HG03565 (cell line): Measurements from ENCODE around the gene CDKL4.
"Not testable (repeated sequence)": the region's sequence is repeated elsewhere in the genome, so short reads cannot be mapped to it uniquely, and the experiment has no call there.

Experiments
- ATAC-seq: cut with Tn5 transposase; IDR thresholded peaks from one replicate; pipeline ENCODE4 v1.9.1; 2021; ENCODE audit warnings: mild to moderate bottlenecking, moderate library complexity; ENCODE audit not compliant: unreplicated experiment

Gene CDKL4

DNA sequence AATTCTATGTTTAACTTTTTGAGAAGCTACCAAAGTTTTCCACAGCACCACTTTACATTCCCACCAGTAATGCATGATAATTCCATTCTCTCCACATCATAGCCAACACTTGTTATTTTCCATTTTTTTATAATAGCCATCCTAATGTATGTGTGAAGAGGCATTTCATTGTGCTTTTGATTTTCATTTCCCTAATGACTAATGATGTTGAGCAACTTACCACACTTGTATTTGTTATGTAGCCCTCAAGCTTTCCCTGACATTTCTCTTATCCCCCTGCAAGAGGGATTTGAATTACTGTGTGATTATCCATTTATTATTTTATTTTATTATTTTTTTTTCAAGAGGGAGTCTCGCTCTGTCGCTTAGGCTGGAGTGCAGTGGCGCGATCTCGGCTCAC lies 99.4 kb downstream of the CDKL4 start:
- no peak for ATAC-seq

DNA sequence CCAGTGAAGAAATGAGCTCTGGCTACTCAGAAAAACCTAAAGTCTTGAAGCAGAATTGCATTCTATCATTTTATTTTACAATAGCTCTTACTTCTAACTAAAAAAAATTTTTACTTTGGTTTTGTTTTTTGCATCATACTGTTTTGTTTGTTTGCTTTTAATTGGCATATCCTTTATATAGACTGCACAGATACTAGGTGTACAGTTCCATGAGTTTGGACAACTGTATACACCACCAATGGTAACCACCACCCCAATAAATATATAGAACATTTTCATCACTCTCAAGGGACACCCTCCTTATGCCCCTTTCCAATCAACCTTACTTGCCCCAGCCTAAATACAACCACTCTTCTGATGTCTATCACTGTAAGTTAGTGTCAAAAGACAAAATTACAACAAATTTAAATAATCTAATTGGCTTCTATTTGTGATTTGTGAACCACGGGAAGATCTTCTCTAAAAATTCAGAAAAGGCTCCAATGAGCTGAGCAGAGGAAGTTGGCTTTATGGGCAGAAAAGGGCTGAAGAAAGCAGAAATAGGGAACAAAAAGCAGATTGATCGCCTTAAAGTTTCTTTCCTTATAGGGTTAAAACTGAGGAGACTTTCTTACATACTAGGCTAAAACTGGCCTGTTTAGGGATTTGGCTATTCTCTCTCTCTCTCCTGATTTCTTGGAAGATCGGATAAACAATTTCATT lies 100.7 kb downstream of the CDKL4 start:
- ATAC-seq: no peak

DNA sequence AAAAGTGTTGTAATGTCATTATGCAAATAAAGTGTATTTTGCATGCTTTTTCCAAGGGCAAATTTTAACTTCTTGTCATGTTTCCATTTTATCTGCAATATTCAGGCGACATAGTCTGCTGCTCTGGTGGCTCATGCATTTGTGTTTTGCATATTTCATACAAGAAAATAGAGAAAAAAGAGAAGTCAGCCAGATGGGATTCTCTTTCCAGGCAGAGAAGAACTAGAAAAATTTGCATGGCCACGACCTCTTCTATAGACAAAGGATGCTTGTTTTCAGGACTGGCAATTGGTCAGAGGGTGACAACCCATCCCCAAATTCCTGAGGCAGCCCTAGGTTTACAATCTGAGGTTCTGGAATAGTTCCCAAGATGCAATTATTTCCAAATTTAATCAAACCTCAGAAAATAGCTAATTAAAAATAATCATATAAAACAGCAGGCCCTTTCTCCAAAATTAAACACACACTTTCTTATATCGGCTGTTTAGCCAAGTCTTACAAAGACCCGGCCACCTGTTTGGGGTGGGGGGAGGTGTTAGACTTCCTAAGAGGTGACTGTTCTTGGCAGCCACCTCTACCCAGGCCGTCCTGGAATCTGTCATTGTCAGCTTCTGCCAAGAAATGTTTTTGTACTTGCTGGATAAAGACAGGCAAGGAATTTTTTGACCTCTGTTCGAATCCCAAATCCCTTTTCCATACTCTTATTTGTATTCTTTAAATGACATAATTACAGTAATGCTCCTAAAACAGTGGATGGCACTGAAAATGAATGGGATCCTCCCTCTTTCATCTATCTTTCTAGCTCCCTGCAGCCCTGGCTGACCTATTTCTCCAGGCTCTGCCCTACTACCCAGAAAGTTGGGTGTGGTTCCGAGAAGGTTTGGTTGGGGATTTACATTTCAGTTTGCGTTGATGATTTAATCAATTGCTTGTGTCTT lies 102.2 kb downstream of the CDKL4 start:
- no peak for ATAC-seq

DNA sequence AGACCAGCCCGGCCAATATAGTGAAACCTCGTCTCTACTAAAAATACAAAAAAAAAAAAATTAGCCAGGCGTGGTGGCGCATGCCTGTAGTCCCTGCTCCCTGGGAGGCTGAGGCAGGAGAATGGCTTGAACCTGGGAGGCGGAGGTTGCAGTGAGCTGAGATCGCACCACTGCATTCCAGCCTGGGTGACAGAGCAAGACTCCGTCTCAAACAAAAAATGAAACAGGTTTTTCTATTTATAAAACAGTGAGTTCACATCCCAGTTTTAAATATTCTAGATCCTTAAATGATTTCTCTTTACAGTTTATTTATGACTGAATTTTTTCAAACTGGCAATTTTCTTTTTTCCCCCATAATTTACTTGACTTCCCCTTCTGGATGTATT lies 102.8 kb downstream of the CDKL4 start:
- ATAC-seq: not testable (repeated sequence)

DNA sequence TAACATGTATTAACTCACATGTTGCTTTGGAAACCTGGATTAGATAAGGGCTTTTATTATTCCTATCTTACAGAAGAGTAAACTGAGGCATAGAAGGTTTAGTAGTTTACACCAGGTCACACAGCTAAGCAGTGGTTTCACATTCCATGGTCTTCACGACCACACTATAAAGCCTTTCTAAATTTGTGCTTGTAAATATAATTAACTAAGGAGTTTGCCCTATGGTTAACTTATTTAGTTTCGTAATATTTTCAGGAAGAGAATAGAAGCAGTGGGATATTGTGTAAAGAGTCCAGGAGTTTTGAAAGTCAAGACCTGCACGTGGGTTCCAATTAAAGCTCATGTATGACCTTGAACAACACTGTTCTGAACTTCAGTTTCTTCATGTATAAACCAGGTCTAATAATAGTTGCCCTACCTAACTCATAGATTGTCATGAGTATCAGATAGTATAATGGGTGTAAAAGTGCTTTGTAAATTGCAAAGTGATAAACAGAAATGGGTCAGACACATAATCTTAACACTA lies 103.4 kb downstream of the CDKL4 start:
- ATAC-seq: no peak

DNA sequence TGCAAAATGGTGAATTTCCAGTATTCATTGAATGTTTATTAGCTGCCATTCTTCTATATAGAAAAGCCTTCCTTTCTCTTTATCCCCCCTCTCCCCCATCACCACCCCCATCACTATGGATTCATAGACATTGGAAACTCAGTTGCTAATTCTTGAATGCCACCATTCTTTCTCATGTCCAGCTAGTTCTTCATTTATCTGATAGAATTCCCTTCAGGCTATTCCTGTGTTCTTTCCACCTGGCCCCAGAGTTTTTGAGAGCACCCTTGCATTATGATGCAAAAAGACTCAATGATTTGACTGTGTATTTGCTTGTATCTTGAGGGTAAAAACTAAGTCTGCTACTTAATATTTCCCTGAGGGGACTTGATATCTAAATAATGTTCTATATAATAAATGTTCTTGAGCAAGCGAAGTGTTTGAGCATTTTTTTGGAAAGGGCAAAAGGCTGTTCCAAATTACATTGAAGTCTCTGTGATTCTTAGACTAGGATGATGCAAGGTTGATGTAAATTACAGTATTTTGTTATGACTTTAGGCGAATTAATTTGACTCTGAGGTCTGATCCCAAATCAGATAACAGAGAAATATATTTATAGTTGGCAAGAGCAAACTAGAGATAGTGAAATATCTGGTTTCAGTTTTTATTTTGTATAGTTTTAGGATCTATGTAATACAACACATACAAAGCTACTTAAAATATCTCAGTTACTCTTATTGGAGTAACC lies 104.1 kb downstream of the CDKL4 start:
- ATAC-seq: no peak

DNA sequence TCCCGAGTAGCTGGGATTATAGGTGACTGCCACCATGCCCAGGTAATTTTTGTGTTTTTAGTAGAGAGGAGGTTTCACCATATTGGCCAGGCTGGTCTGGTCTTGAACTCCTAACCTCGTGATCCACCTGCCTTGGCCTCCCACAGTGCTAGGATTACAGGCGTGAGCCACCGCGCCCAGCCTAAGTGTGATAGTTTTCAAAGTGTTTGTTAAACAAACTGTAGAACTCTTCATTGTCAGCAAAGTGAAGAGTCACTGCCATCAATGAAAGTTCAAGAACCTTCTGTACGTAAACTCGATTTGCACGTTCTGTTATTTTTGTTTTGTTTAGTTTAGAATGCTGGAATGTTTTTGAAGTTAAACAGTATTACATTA lies 104.9 kb downstream of the CDKL4 start:
- no peak for ATAC-seq

DNA sequence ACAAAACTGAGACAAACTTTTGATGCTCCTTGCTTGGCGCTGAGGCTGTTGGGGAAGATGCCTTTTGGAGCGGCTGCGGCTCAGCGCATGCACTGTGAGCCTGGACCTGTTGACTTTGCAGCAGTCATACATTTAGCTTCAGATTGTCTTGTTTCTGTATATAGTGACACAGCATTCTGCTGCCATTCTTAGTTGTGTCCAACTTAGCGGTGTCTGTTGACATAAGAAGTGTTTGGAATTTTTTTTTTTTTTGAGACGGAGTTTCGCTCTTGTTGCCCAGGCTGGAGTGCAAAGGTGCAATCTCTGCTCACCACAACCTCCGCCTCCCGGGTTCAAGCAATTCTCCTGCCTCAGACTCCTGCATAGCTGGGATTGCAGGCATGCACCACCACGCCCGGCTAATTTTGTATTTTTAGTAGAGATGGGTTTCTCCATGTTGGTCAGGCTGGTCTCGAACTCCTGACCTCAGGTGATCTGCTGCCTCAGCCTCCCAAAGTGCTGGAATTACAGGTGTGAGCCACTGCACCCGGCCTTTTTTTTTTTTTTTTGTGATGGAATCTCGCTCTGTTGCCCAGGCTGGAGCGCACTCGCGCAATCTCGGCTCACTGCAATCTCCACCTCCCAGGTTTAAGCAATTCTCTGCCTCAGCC lies 105.5 kb downstream of the CDKL4 start:
- ATAC-seq: not testable (repeated sequence)

DNA sequence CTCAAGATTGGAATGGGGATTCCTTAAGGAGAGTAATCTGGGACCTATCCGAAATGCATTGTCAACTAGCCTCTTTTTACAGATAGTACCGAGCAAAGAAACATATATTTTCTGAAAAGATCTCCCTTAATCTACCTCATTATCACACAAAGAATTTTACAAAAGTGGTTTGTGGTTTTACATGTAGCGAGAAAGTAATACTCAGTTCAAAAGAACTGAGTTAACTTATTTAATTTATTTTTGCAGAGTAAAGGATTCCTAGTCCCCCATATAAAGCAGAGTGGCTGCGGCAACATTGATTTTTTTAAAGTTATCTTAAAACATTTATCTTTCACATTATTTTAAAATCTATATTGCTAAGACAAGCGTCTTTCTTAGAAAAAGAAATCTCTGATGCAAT lies 107.0 kb downstream of the CDKL4 start:
- ATAC-seq: no peak

DNA sequence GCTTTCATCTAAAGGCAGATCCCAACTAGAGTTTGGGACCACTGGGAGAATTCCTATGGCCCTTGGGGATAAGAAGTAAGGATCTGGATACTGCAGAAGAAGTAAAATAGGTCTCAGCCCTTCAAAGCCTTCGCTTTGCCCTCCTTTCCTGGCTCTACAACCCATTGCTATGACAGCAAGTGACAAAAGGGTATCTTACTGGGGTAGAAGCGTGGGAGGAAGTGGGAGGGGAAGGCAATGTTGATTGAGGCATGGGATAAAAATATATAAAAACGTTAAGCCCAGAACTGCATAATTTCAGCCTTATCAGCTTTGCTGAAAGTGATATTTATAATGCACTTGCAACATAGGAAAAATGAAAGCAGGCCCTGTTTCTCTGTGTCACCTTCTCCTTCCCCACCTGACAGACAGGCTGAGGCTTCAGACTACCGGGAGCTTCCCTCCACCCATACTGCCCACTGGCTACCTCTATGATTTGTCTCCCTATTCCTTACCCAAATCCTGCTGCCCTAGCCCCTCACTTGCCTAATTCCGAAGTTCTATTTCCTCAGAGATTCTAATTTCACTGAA lies 108.0 kb downstream of the CDKL4 start:
- no peak for ATAC-seq

DNA sequence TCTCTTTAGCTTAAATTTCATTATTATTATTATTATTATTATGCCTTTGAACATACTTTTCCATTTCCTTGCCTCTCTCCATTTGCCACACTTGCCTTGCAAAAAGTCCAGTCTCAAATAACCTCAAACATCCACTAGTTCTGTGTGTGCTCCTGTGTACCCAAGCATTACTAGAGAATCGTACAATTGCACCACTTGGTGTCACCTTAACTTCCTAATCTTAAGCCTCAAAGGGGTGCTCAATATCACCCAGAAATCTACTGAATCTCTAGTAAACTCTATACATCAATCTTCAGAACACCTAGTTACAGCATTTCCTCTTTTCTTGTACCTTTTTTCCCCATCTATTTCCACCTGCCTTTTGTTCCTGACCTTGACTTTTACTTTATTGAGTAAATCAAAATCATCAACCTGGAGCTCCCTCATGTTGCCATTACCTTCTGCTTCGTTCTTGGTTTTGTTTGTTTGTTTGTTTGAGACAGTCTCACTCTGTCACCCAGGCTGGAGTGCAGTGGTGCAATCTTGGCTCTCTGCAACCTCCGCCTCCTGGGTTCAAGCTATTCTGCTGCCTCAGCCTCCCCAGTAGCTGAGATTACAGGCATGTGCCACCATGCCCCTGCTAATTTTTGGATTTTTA lies 110.4 kb downstream of the CDKL4 start:
- ATAC-seq: no peak

DNA sequence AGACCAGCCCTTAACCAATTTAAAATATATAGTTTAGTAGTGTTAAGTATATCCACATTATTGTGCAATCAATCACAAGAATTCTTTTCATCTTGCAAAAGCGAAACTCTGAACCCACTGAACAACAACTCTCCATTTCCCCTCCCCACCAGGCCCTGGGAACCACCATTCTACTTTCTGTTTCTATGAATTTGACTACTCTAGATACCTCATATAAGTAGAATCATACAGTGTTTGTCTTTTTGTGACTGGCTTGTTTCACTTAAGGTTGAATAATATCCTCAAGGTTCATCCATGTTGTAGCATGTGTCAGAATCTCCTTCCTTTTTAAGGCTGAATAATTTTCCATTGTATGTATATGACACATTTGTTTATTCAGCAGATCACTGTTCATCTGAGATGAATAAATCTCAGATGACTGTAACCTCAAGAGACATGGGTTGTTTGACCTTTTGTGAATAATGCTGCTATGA lies 114.8 kb downstream of the CDKL4 start:
- ATAC-seq: peak; percentile 47

DNA sequence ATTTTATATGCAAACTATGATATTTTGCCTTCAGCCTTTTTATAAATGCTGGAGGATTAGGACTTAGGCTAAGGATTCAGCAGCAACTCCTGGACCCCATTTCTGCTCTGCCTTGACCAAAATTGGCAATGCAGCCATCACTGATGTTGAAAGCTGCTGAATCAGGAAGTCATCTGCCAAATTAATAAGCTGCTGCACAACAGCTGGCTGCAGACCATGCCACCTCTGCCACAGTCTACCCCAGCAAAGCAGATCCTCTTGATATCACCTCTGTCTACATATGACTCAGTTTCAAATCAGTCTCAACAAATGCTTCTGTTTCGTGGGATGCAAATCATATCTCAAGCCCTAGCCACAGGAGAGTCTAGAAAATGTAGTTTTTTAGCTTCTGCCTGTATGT lies 115.8 kb downstream of the CDKL4 start:
- ATAC-seq: peak; percentile 41
